Measurements from ENCODE around the gene PEPD.

Gene PEPD

GRCh38 chr19:33377586-33378475 is 143.8 kb downstream of the PEPD start:
- DNase-seq: no peak

- DNase-seq: no peak
Observed at GRCh38 chr19:33376941-33377557, 144.5 kb downstream of the PEPD start.

GRCh38 chr19:33376423-33376822 is 145.2 kb downstream of the PEPD start:
- DNase-seq: no peak

- DNase-seq: no peak
Observed at GRCh38 chr19:33375837-33376159, 145.8 kb downstream of the PEPD start.

- DNase-seq: no peak
Observed at GRCh38 chr19:33375156-33375836, 146.3 kb downstream of the PEPD start.

- DNase-seq: no peak
Observed at GRCh38 chr19:33374236-33374714, 147.3 kb downstream of the PEPD start.

- peak; percentile 97 for DNase-seq
Observed at GRCh38 chr19:33373453-33374235, 147.9 kb downstream of the PEPD start, which contains the start of gene CEBPG. Gene CEBPG, plus strand, starts transcription at chr19:33373709. Its CDS starts 5,531 bp downstream, at chr19:33379240.

- DNase-seq: no peak
Observed at GRCh38 chr19:33370783-33371182, 150.8 kb downstream of the PEPD start.

- no peak for DNase-seq
Observed at GRCh38 chr19:33368074-33368864, 153.3 kb downstream of the PEPD start.

- DNase-seq: no peak
Observed at GRCh38 chr19:33366897-33367296, 154.7 kb downstream of the PEPD start.

GRCh38 chr19:33366127-33366526 is 155.5 kb downstream of the PEPD start:
- DNase-seq: no peak

GRCh38 chr19:33365691-33366090 is 155.9 kb downstream of the PEPD start:
- no peak for DNase-seq

GRCh38 chr19:33363476-33363875 is 158.1 kb downstream of the PEPD start:
- DNase-seq: no peak

GRCh38 chr19:33362508-33363228 is 158.9 kb downstream of the PEPD start:
- no peak for DNase-seq

GRCh38 chr19:33359581-33359980 is 162.0 kb downstream of the PEPD start:
- DNase-seq: no peak

GRCh38 chr19:33358408-33358807 is 163.2 kb downstream of the PEPD start:
- no peak for DNase-seq

- DNase-seq: no peak
Observed at GRCh38 chr19:33357556-33357955, 164.0 kb downstream of the PEPD start.

- DNase-seq: no peak
Observed at GRCh38 chr19:33355535-33355934, 166.1 kb downstream of the PEPD start.

- no peak for DNase-seq
Observed at GRCh38 chr19:33350538-33351309, 170.9 kb downstream of the PEPD start.
